NCI-H2107 treated with DMSO at 0.1 percent for 48 hours (cell line): ENCODE data around the gene RNF126.
"Not testable (repeated sequence)": the region's sequence is repeated elsewhere in the genome, so short reads cannot be mapped to it uniquely, and the experiment has no call there.

Source experiments
- DNase-seq: peaks from one replicate; lab custom pipeline; 2025; ENCODE audit not compliant: unreplicated experiment; lab: John Stamatoyannopoulos, UW

RNF126 gene

GRCh38 chr19:662962-663681 is at the start of gene RNF126:
Gene RNF126, minus strand, starts transcription at chr19:663214. Its CDS starts 93 bp downstream, at chr19:663121.
- peak; percentile 76 for DNase-seq

- no peak for DNase-seq
Observed at GRCh38 chr19:711254-711653, 48.2 kb upstream of the RNF126 start.

GRCh38 chr19:710767-711166 is 47.8 kb upstream of the RNF126 start:
- no peak for DNase-seq

GRCh38 chr19:709965-710571 is 47.1 kb upstream of the RNF126 start:
- no peak for DNase-seq

GRCh38 chr19:709196-709964 is 46.4 kb upstream of the RNF126 start:
- DNase-seq = no peak

GRCh38 chr19:708154-709143 is 45.4 kb upstream of the RNF126 start, which contains the start of gene PALM:
Gene PALM, plus strand, starts transcription at chr19:708935. Its CDS starts 212 bp downstream, at chr19:709147.
- no peak for DNase-seq

- DNase-seq = no peak
Observed at GRCh38 chr19:704447-704741, 41.4 kb upstream of the RNF126 start.

GRCh38 chr19:703651-704446 is 40.8 kb upstream of the RNF126 start:
- no peak for DNase-seq

GRCh38 chr19:703329-703650 is 40.3 kb upstream of the RNF126 start:
- no peak for DNase-seq

- DNase-seq = not testable (repeated sequence)
Observed at GRCh38 chr19:702847-703246, 39.8 kb upstream of the RNF126 start.

- not testable (repeated sequence) for DNase-seq
Observed at GRCh38 chr19:699885-700284, 36.9 kb upstream of the RNF126 start.

GRCh38 chr19:698529-698928 is 35.5 kb upstream of the RNF126 start:
- not testable (repeated sequence) for DNase-seq

GRCh38 chr19:695352-695949 is 32.4 kb upstream of the RNF126 start, which contains the start of gene PRSS57:
Gene PRSS57, minus strand, starts transcription at chr19:695452. Its CDS starts 22 bp downstream, at chr19:695430.
- no peak for DNase-seq

- DNase-seq = no peak
Observed at GRCh38 chr19:694481-695351, 31.7 kb upstream of the RNF126 start.

GRCh38 chr19:690203-690602 is 27.2 kb upstream of the RNF126 start:
- no peak for DNase-seq

- DNase-seq = no peak
Observed at GRCh38 chr19:688992-689391, 26.0 kb upstream of the RNF126 start.

GRCh38 chr19:688214-688613 is 25.2 kb upstream of the RNF126 start:
- no peak for DNase-seq

GRCh38 chr19:687569-688166 is 24.7 kb upstream of the RNF126 start:
- DNase-seq = no peak
